GM23248 (cell line): ENCODE measurements around the gene UQCRHL. TPM values are rescaled to one million over a fixed set of nuclear protein-coding genes. Genes with fewer than 3 reads are reported as not detected.
A peak's percentile ranks its signal among the peaks of the same experiment; 100 is the strongest.

Experiments
- DNase-seq: peaks from one replicate; pipeline ENCODE4 v3.0.0-alpha.2; 2015
- H2AFZ ChIP-seq: fragments of 200-600 bp; sonication (generic); 2 replicates; pipeline ENCODE4 v1.6.1; 2016; ENCODE audit warnings: antibody characterized with exemption
- H3F3A ChIP-seq: fragments of 200-600 bp; sonication (generic); 2 replicates; pipeline ENCODE4 v1.6.1; 2016; ENCODE audit warnings: mild to moderate bottlenecking, antibody characterized with exemption, mixed run types; ENCODE audit not compliant: insufficient read depth
- H3K27ac ChIP-seq: fragments of 200-600 bp; sonication (generic); 2 replicates; pipeline ENCODE4 v1.5.1; 2016; ENCODE audit warnings: mild to moderate bottlenecking
- H3K27me3 ChIP-seq: fragments of 200-600 bp; sonication (generic); replicated peaks from 2 replicates; pipeline ENCODE4 v1.6.1; 2016; ENCODE audit warnings: mild to moderate bottlenecking; ENCODE audit not compliant: insufficient read depth
- H3K36me3 ChIP-seq: fragments of 200-600 bp; sonication (generic); 2 replicates; pipeline ENCODE4 v1.6.1; 2016; ENCODE audit warnings: low read depth, mild to moderate bottlenecking
- H3K4me1 ChIP-seq: fragments of 200-600 bp; sonication (generic); 2 replicates; pipeline ENCODE4 v1.6.1; 2016; ENCODE audit warnings: mild to moderate bottlenecking; ENCODE audit not compliant: insufficient read depth
- H3K4me2 ChIP-seq: fragments of 200-600 bp; sonication (generic); one replicate; pipeline ENCODE4 v1.6.1; 2016; ENCODE audit warnings: mild to moderate bottlenecking; ENCODE audit not compliant: unreplicated experiment
- H3K4me3 ChIP-seq: fragments of 200-600 bp; sonication (generic); 2 replicates; pipeline ENCODE4 v1.5.1; 2016; ENCODE audit warnings: mild to moderate bottlenecking
- H3K79me2 ChIP-seq: fragments of 200-600 bp; sonication (generic); 2 replicates; pipeline ENCODE4 v1.6.1; 2016; ENCODE audit warnings: mild to moderate bottlenecking; ENCODE audit not compliant: insufficient read depth
- H3K9ac ChIP-seq: fragments of 200-600 bp; sonication (generic); 2 replicates; pipeline ENCODE4 v1.6.1; 2016; ENCODE audit warnings: mild to moderate bottlenecking
- H3K9me2 ChIP-seq: fragments of 200-600 bp; sonication (generic); 2 replicates; pipeline ENCODE4 v1.6.1; 2016; ENCODE audit warnings: mixed run types, mild to moderate bottlenecking, moderate library complexity; ENCODE audit not compliant: insufficient read depth
- H3K9me3 ChIP-seq: fragments of 200-600 bp; sonication (generic); one replicate; pipeline ENCODE4 v1.6.1; 2017; ENCODE audit warnings: low read depth
- H4K20me1 ChIP-seq: fragments of 200-600 bp; sonication (generic); 2 replicates; pipeline ENCODE4 v1.6.0; 2016; ENCODE audit not compliant: insufficient read depth
- EZH2 ChIP-seq: fragments of 200-600 bp; sonication (generic); IDR thresholded peaks from 2 replicates; pipeline ENCODE4 v1.6.1; 2018; ENCODE audit warnings: antibody characterized with exemption, mild to moderate bottlenecking; ENCODE audit not compliant: insufficient read depth, poor library complexity, severe bottlenecking
- EZH2phosphoT487 ChIP-seq: fragments of 200-600 bp; sonication (generic); IDR thresholded peaks from 2 replicates; pipeline ENCODE4 v1.6.1; 2018; ENCODE audit warnings: antibody characterized with exemption, moderate library complexity, mild to moderate bottlenecking, low read depth; ENCODE audit not compliant: insufficient read depth
- WGBS, 2 experiments: methylation state at CpG; one replicate each; pipeline ENCODE4 v1.1.6; 2015 to 2017; ENCODE audit warnings: low lambda C conversion rate in 2 of 2, low coverage in 1 of 2; ENCODE audit errors: missing lambda C conversion rate in 2 of 2; 5-methylcytosine and 5-hydroxymethylcytosine counted together
- in situ Hi-C: fragments of 300-500 bp; cut with MboI; formaldehyde crosslinking; loops from 2 replicates; pipeline ENCODE4 v1.15.0; 2020
- polyA plus RNA-seq: library from polyadenylated mRNA; unstranded; fragments of >200 nt; fragmentation: Nextera tagmentation; extraction: Ambion mirVana; gene quantifications from 2 replicates; pipeline ENCODE4 v1.2.1, GENCODE V29; 2016
- total RNA-seq: library from RNA; depleted of rRNA; stranded (reverse); fragments of >200 nt; shearing (Covaris generic); gene quantifications from 2 replicates; pipeline ENCODE4 v1.2.3, GENCODE V29; 2014

The UQCRHL gene
- total and polyA plus RNA-seq, 2 experiments from 2014 or later = 0.32 to 0.60 TPM

- Histone ChIP-seq H2AFZ (no peak overlapping the region), H3K27me3 (no peaks in the 10 kb centered on the region), H3K4me1 (peaks cover 4% of the 10 kb centered on the region; the same call in 1 of the 2 replicates), H3K9me3 (no peaks in the 10 kb centered on the region), H4K20me1 (no peaks in the 10 kb centered on the region), H3K36me3 (peaks cover 27% of the 10 kb centered on the region), H3K27ac (no peak overlapping the region), H3K79me2 (no peaks in the 10 kb centered on the region), H3K4me2 (no peak overlapping the region), H3K9me2 (no peaks in the 10 kb centered on the region), H3K9ac (no peak overlapping the region), H3F3A (no peaks in the 10 kb centered on the region), H3K4me3 (no peak overlapping the region)
- in situ Hi-C loops = no loop called here
- WGBS, 2 experiments = 89 to 93% methylated on average over 14 of the region's 14 CpGs
- TF ChIP-seq EZH2 (no peak), EZH2phosphoT487 (no peak)
- no peak for DNase-seq
Observed at GRCh38 chr1:15770313-15770962, 37.0 kb downstream of the UQCRHL start.

GRCh38 chr1:15768388-15768787 is 39.1 kb downstream of the UQCRHL start:
- H3K9me2 ChIP-seq = no peaks in the 10 kb centered on the region
- H3K4me2 ChIP-seq = no peak overlapping the region
- no peaks in the 10 kb centered on the region for H3K27me3 ChIP-seq
- no peak overlapping the region for H3K9ac ChIP-seq
- WGBS, 2 experiments = 91 to 93% methylated on average over 7 of the region's 7 CpGs
- peaks cover 4% of the 10 kb centered on the region; the same call in 1 of the 2 replicates for H3K4me1 ChIP-seq
- H3F3A ChIP-seq = no peaks in the 10 kb centered on the region
- H2AFZ ChIP-seq = no peak overlapping the region
- H3K79me2 ChIP-seq = 0 out of 2 replicates have a peak, but pooled peaks cover 5% of the 10 kb centered on the region
- in situ Hi-C loops = no loop called here
- no peak for TF ChIP-seq EZH2phosphoT487
- no peak for TF ChIP-seq EZH2
- peaks cover 14% of the 10 kb centered on the region for H3K36me3 ChIP-seq
- H3K27ac ChIP-seq = no peak overlapping the region
- no peaks in the 10 kb centered on the region for H4K20me1 ChIP-seq
- no peak overlapping the region for H3K4me3 ChIP-seq
- DNase-seq = no peak
- no peaks in the 10 kb centered on the region for H3K9me3 ChIP-seq

GRCh38 chr1:15767941-15768340 is 39.5 kb downstream of the UQCRHL start:
- no peaks in the 10 kb centered on the region for H4K20me1 ChIP-seq
- in situ Hi-C loops = no loop called here

GRCh38 chr1:15765495-15766194 is 41.8 kb downstream of the UQCRHL start:
- no peak overlapping the region for H3K4me2 ChIP-seq
- H3K27ac ChIP-seq = peak overlapping the region; percentile 66
- WGBS, 2 experiments = 67 to 70% methylated on average over 17 to 20 of the region's 20 CpGs
- in situ Hi-C loops = no loop called here
- H3K9me2 ChIP-seq = no peaks in the 10 kb centered on the region
- H3K36me3 ChIP-seq = peaks cover 9% of the 10 kb centered on the region; the same call in 1 of the 2 replicates
- no peak overlapping the region for H2AFZ ChIP-seq
- no peaks in the 10 kb centered on the region for H3K27me3 ChIP-seq
- TF ChIP-seq EZH2 (no peak), EZH2phosphoT487 (no peak)
- no peak overlapping the region for H3K4me3 ChIP-seq
- H3K9me3 ChIP-seq = no peaks in the 10 kb centered on the region
- H3K79me2 ChIP-seq = peaks cover 26% of the 10 kb centered on the region
- peaks cover 5% of the 10 kb centered on the region; the same call in 1 of the 2 replicates for H3F3A ChIP-seq
- DNase-seq = peak; percentile 92
- H3K4me1 ChIP-seq = peaks cover 9% of the 10 kb centered on the region
- H4K20me1 ChIP-seq = no peaks in the 10 kb centered on the region
- peak overlapping the region; percentile 37; the same call in 1 of the 2 replicates for H3K9ac ChIP-seq

More at GRCh38 chr1:15767941-15768340, 39.5 kb downstream of the UQCRHL start:
- Histone ChIP-seq H3K79me2 (0 out of 2 replicates have a peak, but pooled peaks cover 5% of the 10 kb centered on the region), H3K4me1 (peaks cover 4% of the 10 kb centered on the region; the same call in 1 of the 2 replicates), H3K9me3 (no peaks in the 10 kb centered on the region), H3K27me3 (no peaks in the 10 kb centered on the region), H3K4me2 (no peak overlapping the region), H3K9ac (no peak overlapping the region), H3K36me3 (peaks cover 9% of the 10 kb centered on the region; the same call in 1 of the 2 replicates), H3K4me3 (no peak overlapping the region), H3K27ac (no peak overlapping the region), H2AFZ (no peak overlapping the region), H3F3A (no peaks in the 10 kb centered on the region), H3K9me2 (no peaks in the 10 kb centered on the region)
- no peak for TF ChIP-seq EZH2phosphoT487
- no peak for TF ChIP-seq EZH2
- no peak for DNase-seq
- 96 to 99% methylated on average over 5 of the region's 5 CpGs for WGBS, 2 experiments
